ACHN (cell line): ENCODE data around the gene CSF2RB.

Experiments used
- DNase-seq: peaks from one replicate; pipeline ENCODE4 v3.0.0-alpha.2; 2015
- in situ Hi-C: cut with HindIII; loops from 2 replicates; pipeline ENCODE4 v1.10.0; 2017; ENCODE audit warnings: low sequenced_read_pairs, low pct_ligation_motif_present, low pct_unique_long_range_greater_than_20kb

The CSF2RB gene

DNA sequence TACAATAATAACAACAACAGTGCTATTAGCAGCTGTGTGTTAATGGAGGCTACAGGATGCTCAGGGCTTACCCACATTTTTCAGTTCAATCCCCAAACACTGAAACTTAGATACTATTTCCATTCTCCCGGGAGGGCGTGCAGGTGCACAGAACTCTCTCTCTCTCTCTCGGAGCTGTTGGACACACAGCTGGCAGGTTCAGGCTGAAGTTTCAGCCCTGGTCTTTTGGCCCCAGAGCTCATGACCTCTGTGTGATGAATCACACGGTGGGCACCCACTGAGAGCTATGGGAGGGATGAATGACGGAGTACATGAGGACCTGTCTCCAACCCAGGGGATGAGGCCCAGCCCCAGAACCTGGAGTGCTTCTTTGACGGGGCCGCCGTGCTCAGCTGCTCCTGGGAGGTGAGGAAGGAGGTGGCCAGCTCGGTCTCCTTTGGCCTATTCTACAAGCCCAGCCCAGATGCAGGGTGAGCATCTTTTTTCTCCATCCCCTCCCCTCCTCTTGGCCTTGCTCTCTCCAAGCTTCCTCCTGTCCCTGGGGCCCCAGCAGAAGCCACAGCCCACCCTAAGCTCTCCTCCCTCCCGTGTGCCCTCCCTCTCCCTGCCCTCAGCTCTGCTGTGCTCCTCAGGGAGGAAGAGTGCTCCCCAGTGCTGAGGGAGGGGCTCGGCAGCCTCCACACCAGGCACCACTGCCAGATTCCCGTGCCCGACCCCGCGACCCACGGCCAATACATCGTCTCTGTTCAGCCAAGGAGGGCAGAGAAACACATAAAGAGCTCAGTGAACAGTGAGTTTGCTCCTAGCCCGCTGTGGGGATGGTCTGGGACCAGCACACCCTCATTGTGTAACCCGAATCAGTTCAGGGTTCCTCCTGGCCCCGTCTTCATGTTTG lies 16.9 kb downstream of the CSF2RB start:
- DNase-seq, result no peak
- in situ Hi-C loops, result no loop called here

DNA sequence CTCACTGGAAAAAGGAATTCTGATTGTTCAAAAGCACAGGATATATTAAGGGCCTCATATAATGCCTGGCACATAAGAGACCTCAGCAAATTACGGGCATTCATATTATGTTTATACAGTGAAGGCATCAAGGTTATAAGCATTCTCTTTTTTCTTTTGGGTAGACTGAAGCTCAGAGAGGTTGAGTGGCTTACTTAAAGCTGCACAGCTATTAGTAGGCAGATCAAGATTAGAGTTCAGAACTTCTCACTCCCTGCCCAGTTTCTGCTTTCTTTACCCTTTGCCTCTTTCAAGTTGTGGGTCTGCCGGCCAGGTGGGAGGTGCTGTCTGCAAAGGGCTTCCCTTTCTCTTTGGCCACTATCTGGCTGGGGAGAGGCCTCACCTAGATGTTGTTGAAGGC lies 18.0 kb downstream of the CSF2RB start:
- no peak for DNase-seq
- in situ Hi-C loops, result no loop called here

DNA sequence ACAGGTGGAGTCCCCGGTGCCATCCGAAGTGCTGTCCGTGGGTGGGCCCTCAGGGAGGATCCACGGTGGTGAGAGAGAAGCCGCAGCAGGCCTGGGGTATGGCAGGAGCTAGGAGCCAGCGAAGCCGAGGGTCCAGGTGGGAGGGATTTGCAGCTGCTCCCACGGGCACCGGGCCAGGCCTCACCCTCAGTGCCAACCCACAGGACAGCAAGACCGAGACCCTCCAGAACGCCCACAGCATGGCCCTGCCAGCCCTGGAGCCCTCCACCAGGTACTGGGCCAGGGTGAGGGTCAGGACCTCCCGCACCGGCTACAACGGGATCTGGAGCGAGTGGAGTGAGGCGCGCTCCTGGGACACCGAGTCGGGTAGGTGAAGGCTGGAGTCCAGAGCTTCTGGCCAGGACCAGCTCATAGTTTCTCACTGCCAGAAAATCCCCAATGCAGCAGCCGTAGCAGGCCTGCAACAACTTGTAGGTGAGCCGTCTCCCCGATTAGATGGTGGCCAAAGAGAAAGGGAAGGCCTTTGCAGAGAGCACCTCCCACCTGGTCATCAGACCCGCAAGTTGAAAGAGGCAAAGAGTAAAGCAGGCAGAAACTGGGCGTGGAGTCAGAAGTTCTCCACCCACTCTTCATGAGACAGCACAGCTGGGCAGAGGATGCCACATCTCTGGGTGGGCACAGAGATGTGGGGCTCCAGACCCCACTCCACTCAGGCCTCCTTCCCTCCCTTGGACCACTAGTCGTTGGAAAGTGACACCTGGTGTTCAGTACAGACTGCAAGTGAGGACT lies 20.4 kb downstream of the CSF2RB start:
- in situ Hi-C loops, result no loop called here
- no peak for DNase-seq

DNA sequence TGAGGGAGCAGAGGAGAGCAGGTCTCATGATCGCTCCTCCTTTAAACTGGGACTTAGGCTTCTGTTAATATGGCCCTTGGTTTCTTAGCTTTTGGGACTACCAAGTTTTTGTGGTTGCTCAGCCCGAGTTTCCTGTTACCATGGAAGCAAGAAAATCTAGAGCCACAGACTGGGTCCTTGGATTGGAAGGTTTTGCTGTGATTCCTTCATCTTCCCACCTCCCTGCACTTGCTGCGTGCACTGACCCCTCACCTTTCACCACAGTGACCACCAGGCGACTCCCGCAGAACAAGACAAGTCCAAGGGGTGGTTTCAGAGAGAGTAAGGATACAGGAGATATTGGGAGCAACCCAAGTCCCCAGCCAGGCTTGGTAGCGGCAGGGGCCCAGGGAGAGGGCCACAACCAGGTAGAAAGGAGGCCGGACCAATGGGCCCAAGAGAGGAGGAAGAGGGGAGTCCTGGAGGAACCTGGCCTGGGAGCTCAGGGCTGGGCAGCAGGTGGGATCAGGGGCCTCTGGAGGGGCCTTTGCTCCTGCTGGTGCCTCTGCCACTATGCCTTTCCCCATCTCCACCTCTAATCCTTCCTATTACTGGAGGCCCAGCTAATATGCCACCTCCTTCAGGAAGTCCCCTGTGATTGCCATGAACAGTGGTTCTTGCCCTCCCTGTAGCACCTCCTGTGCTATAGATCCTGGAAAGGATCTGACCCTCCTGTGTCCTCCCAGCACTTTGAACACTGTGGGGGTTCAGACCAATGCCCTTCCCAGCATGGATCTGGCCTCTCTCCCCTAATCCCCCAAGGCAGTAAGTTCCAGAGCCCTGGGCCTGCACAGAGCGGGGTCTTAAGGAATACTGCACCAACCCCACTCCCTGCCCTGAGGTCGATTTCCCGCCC lies 21.2 kb downstream of the CSF2RB start:
- in situ Hi-C loops, result no loop called here
- no peak for DNase-seq

DNA sequence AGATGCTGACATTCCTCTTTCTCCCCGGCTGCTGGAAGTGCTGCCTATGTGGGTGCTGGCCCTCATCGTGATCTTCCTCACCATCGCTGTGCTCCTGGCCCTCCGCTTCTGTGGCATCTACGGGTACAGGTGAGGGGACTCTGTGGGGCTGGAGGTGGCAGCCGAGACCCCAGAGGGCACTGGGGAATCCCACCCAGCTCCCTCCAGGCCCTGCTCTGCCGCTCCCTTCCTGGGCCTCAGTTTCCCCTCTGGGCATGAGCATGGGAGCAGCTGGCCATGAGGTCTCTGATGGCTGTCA lies 21.8 kb downstream of the CSF2RB start:
- no peak for DNase-seq
- in situ Hi-C loops, result no loop called here

DNA sequence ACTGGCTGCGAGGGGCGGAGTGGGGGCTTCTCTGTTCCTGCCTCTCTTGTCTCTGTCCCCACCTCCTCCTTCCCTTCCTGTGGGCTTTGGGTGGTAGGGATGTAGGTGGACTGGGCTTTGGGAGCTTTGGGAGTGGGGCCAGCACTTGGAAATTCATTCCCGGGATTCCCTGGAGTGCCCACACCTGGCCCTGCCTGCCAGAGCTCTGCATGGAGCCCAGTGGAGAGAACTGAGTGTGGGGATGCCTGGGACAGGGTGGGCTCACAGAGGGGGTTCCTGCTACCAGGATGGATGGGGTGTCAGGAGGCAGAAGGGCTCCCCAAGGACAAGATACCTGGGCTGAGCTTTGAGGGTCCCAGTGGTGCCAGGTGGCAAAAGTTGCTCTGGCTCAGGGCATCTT lies 22.3 kb downstream of the CSF2RB start:
- in situ Hi-C loops, result no loop called here
- DNase-seq, result no peak

DNA sequence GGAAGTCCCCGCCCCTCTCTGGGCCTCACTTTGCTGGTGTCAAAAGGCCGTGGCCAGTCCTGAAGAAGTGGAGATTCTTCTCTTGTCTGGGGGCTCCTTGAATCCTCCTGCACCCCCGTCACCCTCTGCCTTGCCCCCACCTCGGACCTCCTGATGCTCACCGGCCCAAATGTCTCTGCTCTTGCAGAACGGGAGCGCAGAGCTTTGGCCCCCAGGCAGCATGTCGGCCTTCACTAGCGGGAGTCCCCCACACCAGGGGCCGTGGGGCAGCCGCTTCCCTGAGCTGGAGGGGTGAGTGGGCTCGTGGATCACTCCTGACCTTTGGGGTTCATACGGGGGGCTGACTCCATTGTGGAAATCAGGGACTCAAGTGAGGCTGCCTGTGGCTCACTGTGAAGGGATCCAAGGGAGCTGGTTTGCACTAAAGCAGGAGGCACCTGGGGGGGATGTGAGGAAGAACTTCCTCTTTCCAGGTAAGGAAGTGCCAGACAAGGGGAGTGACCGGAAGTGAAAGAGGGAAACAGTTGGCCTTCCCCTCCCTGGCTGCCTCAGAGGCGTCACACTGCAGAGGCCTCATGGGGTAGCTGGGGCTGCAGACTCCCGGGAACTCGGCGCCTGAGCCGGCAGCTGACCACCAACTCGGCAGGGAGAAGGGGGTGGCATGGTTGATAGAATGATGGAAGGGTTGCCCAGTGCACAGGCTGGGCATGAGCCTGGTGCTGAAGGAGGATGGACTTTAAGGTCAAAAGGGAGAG lies 23.1 kb downstream of the CSF2RB start:
- DNase-seq, result no peak
- in situ Hi-C loops, result no loop called here

DNA sequence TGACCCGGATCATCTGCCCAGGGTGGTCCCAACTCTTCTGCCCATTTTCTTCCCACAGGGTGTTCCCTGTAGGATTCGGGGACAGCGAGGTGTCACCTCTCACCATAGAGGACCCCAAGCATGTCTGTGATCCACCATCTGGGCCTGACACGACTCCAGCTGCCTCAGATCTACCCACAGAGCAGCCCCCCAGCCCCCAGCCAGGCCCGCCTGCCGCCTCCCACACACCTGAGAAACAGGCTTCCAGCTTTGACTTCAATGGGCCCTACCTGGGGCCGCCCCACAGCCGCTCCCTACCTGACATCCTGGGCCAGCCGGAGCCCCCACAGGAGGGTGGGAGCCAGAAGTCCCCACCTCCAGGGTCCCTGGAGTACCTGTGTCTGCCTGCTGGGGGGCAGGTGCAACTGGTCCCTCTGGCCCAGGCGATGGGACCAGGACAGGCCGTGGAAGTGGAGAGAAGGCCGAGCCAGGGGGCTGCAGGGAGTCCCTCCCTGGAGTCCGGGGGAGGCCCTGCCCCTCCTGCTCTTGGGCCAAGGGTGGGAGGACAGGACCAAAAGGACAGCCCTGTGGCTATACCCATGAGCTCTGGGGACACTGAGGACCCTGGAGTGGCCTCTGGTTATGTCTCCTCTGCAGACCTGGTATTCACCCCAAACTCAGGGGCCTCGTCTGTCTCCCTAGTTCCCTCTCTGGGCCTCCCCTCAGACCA lies 24.0 kb downstream of the CSF2RB start:
- DNase-seq, result no peak
- in situ Hi-C loops, result no loop called here

DNA sequence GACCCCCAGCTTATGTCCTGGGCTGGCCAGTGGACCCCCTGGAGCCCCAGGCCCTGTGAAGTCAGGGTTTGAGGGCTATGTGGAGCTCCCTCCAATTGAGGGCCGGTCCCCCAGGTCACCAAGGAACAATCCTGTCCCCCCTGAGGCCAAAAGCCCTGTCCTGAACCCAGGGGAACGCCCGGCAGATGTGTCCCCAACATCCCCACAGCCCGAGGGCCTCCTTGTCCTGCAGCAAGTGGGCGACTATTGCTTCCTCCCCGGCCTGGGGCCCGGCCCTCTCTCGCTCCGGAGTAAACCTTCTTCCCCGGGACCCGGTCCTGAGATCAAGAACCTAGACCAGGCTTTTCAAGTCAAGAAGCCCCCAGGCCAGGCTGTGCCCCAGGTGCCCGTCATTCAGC lies 24.6 kb downstream of the CSF2RB start:
- in situ Hi-C loops, result no loop called here

DNA sequence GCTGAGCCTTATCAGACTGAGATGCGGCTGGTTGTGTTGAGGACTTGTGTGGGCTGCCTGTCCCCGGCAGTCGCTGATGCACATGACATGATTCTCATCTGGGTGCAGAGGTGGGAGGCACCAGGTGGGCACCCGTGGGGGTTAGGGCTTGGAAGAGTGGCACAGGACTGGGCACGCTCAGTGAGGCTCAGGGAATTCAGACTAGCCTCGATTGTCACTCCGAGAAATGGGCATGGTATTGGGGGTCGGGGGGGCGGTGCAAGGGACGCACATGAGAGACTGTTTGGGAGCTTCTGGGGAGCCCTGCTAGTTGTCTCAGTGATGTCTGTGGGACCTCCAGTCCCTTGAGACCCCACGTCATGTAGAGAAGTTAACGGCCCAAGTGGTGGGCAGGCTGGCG lies 25.5 kb downstream of the CSF2RB start:
- DNase-seq, result no peak
- in situ Hi-C loops, result no loop called here

More for the DNA sequence above, 24.6 kb downstream of the CSF2RB start:
- DNase-seq, result no peak

DNA sequence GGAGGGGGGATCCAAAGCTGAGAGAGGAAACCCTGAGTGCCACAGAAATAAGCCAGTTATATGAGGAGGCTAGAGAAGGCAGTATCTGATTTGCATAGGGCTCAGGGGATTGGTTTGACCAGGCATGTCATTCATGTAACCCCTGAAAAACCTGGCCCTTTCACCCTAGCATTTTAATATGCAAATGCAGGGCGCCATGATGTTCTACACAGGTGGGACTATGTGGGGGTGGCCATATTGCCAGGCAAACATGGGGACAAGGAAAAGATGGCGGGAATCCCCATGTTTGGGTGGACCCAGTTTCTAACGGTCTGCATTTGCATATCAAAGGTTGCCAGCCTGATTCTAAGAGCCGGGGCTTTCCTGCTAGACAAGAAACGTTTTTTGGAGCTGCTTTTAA lies 27.2 kb downstream of the CSF2RB start:
- no peak for DNase-seq
- in situ Hi-C loops, result no loop called here

DNA sequence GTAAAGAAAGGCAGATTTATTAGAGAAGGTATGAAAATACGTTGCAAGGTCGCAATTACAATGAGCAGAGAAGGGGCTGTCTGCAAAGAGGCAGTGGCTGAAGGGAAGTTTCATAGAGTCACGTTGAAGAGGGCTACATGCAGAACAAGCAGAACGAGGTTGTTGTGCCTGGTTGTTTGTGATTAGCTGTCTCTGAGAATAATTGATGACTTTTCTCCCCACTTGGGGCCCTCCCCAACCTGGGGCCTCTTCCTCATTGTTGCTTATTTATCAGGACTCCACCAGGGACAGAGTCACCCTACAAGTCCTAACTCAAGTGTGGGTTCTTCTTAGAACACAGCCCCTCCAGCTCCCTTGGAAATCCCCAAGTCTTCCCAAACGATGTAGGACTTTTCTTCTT lies 29.1 kb downstream of the CSF2RB start:
- DNase-seq, result no peak
- in situ Hi-C loops, result no loop called here

DNA sequence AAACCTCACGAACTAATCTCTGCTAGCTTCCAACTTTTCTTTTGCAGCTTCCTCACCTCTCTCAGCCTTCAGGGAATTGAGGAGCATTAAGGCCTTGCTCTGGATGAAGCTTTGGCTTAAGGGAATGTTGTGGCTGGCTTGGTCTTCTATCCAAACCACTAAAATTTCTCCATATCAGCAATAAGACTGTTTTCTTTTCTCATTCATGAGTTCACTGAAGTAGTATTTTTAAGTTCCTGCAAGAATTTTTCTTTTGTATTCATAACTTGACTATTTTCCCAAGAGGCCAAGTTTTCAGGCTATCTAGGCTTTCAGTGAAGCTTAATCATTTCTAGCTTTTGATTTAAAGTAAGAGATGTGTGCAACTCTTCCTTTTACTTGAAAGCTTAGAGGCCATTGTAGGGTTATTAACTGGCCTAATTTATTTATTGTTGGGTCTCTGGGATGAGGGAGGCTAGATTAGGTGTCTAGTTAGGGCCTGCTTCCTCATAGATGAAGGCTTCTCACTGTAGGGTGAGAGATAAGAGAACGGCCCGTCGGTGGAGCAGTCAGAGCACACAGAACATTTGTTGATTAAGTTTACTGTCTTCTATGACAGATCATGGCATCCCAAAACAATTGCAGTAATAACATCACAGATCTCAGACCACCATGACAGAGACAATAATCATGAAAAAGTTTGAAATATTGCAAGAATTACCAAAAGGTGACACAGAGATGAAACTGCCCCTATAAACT lies 33.2 kb downstream of the CSF2RB start:
- DNase-seq, result no peak
- in situ Hi-C loops, result no loop called here

DNA sequence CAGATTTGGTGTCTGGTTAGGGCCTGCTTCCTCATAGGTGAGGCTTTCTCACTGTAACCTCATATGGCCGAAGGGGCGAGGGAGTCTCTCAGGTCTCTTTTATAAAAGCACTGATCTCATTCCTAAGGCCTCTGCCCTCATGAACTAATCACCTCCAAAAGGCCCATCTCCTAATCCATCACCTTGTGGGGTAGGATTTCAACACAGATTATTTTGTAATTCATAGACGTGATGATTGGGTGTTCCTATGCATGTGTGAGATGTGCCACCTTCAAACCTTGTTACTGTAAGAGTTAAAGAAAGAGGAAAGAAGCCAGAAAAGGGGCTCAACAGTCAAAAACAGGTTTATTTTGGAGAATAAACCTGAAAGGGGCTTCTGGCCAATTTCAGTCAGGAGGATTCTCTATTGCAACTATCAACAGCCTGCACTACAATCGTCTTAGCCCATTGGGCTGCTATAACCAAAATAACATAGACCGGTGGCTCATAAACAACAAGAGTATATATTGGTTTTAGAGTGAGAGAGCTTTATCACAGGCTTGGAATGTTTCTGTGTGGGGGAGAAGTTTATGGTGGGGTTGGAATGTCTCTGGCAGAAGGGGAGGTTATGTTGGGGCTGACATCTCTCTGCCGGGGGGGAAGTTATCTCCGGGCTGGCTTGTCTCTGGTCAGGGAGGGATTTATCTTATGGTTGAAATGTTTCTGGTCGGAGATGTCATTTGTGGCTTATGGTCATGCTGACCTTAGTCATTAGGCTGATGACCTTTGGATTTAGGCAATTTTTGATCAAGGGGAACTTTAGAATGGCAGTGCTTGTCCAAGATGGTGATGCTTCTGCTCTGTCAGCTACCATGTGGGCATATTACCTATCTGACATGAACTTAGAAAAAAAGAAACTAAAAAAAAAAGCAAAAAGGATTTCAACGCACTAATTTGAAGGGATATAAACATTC lies 35.1 kb downstream of the CSF2RB start:
- in situ Hi-C loops, result no loop called here
- DNase-seq, result no peak

DNA sequence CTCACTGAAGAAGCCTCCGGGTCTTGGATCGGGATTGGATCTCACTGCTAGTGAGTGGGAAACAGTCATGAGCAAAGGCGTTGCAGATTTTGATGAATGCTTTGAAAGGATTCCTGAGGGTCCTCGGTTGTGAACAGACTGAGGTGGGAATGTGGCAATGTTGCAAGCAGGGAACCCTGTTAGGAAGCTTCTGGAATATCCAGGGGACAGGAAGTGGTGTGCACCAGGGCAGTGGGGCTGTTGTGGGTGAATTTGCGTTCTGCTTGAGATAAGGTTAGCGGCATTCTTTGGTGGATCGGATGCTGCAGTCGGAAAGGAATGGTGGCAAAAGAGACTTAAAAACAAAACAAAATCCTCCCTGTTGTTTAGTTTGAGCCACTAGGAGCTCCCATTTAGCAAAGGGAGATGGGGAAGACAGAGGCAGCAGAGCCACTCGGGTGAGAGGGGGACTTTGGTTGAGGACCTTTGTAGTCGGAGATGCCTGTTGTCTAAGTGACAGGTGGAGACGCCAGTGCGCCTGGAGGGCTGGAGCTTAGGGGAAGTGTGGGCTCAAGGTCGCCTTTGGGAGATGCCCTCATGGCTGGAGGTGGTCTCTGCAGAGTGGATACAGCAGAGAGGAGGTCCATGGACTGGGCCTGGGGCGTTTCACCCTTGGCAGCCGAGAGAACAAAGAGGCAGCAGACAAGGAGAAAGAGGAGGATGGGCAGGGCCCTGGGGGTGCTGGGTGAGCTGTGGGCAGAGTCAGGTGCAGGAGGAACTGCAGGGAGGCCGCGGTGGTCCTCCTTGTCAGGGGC lies 37.6 kb downstream of the CSF2RB start:
- in situ Hi-C loops, result no loop called here
- no peak for DNase-seq

DNA sequence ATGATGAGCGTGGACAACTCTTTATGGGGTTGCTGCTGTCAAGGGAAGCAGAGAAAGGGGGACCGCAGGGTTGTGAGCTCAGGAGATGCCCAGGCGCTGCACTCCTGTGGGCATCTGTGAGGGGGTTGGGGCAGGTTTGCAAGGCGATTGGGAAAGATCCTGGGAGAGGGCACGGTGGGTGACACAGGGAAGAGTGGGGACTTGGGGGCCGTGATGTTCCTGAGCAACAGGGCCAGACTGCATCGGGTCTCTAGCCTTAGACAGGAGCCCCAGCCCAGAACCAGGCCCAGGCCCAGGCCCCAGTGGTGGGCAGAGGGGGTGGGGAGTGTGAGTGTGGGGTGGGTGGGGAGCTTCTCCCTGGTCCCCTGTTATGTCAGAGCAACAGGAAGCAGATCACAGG lies 38.3 kb downstream of the CSF2RB start:
- in situ Hi-C loops, result no loop called here
- no peak for DNase-seq
